Left colon (tissue), 2 donors: ENCODE measurements around the gene PSMC1. TPM values are rescaled to one million over a fixed set of nuclear protein-coding genes. Genes with fewer than 3 reads are reported as not detected.

Source experiments
- ATAC-seq: fragments of 200-7000 bp; cut with Tn5 transposase; one replicate; pipeline ENCODE4 v1.9.1; 2020; ENCODE audit warnings: mild to moderate bottlenecking, moderate library complexity
- DNase-seq, 2 donors: peaks; one replicate each; pipeline ENCODE4 v3.0.0-alpha.2; 2020
- intact Hi-C, 2 donors: fragments of 100-400 bp; cut with DNase I in 1 of 2; cut with micrococcal nuclease in 1 of 2; formaldehyde crosslinking; loops; one replicate each; pipeline versions ENCODE4 v1.11.2 to v1.14.0; 2022; cut with DNase I, micrococcal nuclease
- total RNA-seq, 2 donors: library from RNA; stranded (reverse); fragmentation: NEBNext Ultra II Directional; extraction: Animal tissue kit (Norgen Biotek cat#: 25700); gene quantifications; one replicate each; pipeline ENCODE4 v1.2.1, GENCODE V29; 2021
- donor health status: DM: no; HTN: no; CAD: no.
- donor health status: DM: yes; HTN: yes; CAD: no.

The PSMC1 gene
- total RNA-seq, 2 donors from 2014 or later: 65.6 to 72.1 TPM

DNA sequence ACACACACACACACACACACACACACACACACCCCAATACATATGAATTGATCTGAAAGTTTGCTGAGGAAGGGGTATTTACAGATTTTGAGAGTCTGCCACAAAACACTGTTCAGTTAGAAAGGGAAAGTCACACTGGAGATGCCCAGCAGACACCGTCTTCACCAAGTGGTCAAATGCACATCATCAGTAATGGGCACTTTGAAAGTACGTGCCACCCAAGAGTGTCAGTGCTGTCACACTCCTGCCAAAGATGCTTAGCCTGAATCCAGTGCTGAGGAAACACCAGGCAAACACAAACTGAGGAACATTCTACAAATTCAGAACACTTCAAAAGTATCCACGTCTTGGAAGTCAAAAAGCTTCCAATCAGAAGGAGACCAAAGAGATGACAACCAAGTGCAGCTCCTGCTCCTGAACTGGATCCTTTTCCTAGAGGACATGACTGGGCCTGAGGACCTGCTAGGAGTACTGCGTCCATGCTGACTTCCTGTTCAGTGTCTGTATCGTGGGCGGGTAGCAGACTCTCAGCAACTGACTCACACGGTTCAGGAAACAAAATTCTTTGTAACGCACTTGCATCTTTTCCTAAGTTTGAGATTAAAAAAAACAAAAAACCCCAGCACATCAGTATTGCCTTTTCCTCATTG, 18.6 kb downstream of the PSMC1 start:
- DNase-seq: no peak
- intact Hi-C loops: no loop called here
- ATAC-seq: peak; percentile 11

DNA sequence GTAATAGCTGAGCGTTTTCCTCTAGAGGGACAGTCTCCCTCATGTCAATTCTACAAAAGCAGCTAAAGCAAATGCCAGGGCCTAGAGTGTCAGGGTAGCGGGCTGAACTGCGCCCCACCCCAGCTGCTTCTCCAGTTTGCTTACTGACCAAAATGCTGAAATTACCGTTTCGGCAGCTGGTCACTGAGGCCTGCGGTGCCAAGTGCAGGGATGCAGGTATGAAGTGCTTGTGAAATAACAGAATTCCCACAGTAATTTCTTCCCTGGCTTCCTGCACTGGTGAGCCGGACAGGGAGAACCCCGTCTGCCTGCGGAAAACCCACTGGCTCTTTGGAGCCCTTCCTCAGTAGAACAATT, 19.1 kb downstream of the PSMC1 start:
- intact Hi-C loops: no loop called here
- no peak for ATAC-seq
- DNase-seq: no peak

DNA sequence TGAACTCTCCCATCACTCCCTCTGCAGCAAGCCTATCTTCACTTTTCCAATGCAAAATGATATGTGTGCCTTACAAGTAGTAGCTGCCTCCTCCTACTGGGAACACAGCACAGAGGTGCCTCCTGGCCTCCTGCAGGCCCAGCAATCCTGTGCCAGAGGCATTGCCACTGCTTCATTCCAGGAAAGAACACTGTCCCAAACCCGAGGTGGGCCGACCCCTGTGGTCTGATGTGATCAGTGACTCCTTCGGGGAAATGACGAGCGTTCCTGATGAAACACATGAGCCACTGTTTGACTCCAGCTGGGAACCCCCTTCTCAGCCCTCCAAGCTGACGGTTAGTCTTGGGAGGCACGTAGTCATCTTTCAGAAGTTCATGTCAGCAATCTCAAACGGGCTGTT, 19.5 kb downstream of the PSMC1 start:
- DNase-seq (no peak), ATAC-seq (no peak)
- intact Hi-C loops: no loop called here

DNA sequence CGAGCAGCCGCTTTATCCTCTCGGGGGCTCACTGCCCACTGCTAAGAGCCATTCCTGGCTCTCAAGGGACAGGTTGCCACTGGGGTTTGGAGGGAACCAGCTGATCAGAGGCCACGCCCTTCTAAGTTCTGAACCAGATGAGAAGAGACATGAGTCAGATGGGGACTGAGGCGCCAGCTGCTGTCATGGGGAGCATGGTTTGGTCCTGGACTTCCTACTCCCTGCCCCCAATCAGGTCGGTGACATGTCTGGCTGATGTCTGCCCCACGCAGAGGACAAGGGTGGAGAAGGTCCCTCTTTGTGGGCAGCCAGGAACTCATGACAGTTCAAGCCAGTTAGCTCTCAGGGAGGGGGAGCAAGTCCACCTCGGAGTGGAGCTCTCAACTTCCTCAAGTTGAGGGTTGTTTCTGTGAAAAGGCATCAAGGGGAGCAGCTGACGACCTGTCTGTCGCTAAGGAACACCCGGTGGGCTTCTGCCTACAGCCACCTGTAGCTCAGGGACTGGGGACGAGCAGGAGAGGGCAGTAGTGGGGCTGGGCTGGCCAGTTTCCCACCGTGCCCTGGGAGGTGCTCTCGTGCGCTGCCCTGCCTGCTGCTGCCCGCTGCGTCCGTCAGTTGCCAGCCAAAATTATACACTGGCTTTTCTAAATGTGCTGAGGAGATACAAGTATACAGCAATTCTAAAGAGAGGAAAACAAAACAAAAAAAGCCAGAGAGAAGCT, 20.5 kb downstream of the PSMC1 start:
- ATAC-seq (no peak), DNase-seq (no peak)
- intact Hi-C loops: no loop called here

DNA sequence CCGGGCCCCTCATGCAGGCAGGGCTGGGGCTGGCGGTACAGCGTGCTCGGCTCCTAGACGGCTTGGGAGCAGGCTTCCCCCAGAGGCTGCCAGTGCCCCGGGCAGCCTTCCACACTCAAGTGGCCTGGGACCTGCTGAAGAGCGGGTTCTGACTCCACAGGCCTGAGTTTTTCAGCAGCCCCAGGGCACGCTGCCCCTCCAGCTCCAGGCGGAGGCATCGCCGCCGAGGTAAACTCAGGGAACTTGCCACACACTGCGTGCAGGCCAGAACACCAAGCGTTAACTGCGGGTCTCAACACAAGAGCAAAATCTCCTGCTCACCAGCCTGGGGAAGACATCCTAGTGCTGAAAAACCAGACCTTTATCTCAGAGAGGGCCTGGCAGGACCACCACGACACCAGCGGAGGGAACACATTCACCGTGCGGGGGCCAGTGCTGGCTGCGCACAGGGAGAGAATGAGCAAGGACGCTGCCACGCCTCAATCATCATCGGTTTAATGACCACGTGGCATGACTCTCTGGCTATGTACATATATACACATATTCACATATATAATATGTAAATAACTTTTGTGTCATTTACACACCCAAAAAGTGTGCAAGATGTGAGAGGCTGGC, 21.3 kb downstream of the PSMC1 start:
- DNase-seq (no peak), ATAC-seq (no peak)
- intact Hi-C loops: no loop called here

DNA sequence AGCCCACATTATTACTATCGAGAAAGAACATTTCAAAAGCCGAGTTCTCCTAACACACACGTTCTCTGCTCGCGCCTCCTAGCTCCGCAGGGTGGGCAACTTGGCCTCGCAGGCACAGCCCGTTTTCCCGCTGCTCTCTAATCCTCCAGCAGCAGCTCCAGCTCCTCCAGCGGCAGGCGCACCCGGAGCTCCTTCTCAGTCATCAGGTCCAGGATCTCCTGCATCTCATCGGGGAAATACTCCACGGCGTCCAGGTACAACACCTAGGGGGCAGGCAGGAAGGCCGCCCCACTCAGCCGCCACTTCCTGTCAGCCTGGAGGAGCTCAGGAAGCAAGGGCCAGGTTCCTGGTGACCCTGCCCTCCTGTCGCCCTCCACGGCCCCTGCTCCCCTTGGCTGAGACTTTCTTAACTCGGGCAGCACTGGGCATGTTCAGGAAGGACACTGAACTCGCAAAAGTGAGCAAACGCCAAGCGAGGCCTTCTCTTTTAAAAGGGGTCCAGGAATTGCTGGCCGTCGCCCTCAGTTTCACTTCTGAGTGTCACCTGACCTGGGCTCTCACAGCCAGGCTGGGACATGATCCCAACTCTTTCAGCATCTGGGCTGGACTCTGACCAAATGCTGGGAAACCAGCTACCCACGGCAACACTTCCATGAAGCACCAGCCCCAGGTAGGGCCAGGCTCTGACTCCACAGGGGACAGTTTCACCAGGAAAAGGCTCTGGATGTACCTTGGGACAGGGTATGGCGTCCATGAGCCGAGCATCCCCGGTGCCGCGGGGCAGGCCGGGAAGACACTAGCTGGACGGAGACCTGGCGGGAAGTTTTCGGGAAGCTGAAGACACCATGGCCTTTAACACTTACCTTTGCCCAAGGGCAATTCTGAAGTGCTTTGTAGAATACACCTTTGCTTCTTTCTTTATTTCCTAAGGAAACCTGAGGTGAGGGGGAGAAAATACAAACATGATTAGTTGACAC, 22.1 kb downstream of the PSMC1 start:
- intact Hi-C loops: no loop called here
- ATAC-seq (no peak), DNase-seq (no peak)

DNA sequence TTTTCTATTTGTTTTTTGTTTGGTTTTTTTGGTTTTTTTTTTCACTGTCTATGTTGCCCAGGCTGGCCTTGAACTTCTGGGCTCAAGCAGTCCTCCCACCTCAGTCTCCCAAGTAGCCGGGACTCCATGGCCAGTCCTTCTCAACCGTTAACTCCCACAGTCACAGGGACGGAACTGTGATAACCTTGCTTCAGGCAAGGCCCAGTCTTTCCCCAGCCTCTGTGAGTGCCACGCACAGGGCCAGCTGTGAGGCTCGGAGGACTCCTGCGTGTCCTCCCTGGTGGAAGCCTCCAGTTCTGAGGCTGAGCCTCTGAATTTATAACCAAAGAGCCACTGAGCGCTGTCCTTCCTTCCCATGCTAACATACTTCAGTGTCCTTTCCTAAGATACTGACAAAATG, 23.7 kb downstream of the PSMC1 start:
- no peak for DNase-seq
- ATAC-seq: no peak
- intact Hi-C loops: no loop called here

DNA sequence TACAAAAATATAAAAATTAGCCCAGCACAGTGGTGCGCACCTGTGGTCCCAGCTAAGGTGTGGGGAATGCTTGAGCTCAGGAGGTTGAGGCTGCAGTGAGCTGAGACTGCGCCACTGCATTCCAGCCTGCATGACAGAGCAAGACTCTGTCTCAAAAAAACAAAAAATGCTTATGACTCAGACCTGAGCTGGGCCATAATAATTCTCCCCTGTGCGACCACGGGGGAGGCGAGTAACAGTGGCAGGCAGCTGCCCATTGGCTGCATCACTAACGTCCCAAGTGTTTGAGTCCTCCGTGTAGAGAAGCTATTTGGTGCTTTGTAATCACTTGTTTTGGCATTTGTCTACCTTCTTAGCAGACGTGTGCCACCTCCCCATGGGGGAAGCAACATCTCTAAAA, 24.9 kb downstream of the PSMC1 start:
- intact Hi-C loops: no loop called here
- no peak for ATAC-seq

DNA sequence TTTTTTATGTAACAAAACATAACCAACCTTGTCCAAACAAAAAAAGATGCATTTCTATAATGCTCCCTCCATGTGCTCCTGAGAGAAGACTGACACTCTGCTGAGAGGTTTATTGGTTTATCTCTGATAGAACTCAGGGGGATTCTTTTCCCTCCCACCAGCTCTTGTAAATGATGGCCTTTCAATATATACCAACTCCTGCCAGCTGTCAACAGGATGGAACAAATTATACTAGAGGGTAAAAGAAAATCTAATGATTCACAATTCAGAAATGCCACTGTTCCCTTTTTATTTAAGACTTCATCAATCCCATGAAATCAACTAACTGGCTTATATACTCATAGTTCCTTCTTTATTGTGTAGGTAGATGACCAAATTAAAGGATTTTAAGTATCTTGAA, 25.4 kb downstream of the PSMC1 start:
- ATAC-seq (no peak), DNase-seq (no peak)
- intact Hi-C loops: no loop called here

More for the DNA sequence above, 24.9 kb downstream of the PSMC1 start:
- no peak for DNase-seq

DNA sequence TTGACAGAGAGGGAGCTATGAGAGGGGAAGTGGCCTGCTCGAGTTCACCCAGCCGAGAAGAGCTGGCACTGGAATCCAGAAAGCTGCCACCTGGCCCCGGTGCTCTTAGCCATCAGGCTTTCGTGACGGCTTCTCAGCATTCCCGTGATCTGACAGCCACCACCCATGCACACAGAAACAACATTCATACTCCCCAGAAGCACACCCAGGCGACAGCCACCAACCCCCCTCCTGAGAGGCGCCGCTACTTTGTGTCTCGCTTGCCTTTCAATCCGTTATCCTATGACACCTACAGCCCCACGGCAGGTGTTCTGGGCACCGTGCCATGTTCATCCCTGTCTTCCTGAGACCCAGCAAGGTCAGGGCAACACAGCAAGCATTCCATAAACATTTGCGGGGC, 31.4 kb downstream of the PSMC1 start:
- ATAC-seq (no peak), DNase-seq (no peak)
- intact Hi-C loops: no loop called here

DNA sequence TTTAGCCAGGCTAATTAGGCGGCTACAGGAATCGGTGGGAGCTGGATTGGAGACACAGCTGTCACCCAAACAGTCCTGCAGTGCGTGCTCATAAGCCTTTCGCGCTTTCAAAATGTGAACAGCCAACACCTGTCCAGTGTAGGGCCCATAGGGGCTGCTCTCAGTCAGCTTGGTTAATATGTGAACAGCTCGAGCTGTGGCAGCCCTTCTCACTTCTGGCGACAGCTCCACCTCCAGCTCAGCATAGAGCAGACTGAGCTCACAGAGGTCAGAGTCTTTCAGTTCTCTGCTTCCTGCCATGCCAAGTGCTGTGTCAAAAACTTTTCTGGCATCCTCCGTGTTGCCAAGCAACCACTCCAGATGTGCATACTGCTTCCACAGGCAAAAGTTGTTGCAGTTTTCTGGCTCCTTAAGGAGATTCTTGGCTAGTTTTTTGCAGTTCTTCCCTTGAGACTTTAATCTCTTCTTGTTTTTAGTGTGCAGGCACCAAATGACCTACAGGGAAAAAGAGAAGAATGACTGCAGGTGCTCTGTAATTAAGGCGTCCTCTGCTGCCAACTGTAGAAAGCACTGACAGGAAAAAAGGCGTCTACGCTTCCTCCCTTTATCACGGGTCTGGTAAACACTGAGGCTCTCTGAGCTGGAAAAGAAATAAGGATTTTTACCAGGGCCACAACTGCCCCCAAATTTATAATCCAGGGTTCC, 32.5 kb downstream of the PSMC1 start:
- ATAC-seq (no peak), DNase-seq (no peak)
- intact Hi-C loops: no loop called here

DNA sequence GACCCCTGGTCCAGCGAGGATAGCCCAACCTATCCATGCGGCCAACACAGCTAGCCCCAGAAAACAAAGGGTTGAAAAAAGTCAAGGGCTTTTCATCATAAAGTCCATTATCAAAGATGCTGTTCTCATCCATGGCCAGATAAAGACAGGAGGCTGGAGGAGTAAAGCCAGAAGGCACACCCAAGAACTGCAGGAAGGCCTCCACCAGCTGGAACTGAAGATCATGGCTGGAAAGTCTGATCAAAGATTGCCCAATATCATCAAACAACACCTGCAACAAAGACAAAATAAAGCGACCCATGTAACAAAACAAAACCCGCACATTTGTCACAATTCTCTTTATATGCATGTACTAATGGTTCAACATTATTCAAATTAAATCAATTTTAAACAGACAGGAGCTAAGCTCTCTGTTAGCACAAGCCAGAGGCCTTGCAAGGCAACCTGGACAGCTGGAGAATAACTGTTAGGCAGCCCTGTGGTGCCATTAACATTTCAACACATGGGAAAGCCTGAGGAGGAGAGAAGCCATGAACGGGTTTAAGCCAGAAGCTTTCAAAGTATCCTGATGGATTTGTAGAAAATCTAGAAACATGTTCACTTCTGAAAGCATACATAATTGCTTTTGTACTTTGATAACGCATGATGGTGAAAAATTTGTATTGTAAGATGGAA, 34.1 kb downstream of the PSMC1 start:
- intact Hi-C loops: no loop called here
- no peak for ATAC-seq
- DNase-seq: no peak

DNA sequence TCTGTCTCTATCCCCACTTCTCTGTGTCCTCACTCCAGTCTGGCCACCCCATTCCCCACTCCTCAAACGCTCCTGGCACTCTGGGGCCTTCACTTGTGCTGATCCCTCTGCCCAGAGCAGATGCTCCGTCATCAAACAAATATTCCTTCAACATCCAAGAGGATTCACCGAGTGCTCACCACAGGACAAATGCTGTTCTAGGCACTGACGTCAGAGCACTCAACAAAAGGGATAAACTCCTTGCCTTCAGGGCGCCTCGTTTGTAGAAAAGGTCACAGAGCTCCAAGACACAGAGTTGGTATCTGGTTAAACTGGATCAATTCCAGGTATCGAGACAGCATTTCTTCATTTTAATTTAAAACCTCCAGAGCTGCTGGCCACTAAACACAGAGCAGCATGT, 35.3 kb downstream of the PSMC1 start:
- intact Hi-C loops: no loop called here
- DNase-seq (no peak), ATAC-seq (no peak)

DNA sequence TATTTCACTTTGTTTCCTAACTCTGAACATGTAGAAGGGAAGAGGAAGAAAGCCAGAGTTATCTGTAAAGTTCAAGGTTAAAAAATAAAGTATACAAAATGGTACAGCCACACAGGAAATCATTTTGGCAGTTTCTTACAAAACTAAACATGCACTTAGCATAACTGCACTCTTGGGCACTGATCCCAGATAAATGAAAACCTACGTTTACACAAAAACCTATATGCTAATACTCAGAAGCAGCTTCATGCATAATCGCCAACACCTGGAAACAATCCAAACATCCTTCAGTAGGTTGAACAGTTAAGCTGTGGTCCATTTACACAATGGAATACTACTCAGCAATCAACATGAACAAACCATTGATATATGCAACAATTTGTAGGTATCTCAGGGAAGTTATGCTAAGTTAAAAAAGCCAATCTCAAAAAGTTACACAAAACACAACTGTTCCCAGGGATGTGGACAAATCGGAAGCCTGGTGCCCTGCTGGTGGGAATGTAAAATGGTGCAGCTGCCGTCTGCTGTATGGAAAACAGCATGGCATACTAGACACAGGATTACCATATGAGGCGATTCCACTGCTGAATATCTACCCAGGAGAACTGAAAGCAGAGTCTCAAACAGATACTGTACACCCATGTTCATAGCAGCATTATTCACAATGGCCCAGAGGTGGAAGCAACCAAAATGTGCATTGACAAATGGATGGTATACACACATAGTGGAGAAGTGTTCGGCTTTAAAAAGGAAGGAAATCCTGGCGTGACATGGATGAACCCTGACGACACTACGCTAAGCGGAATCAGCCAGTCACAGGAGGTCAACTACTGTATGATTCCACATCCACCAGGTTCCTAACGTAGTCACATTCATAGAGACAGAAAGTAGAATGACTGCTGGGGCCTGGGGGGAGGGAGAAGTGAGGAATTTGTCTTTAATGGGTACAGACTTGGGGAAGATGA, 37.7 kb downstream of the PSMC1 start:
- ATAC-seq (no peak), DNase-seq (no peak)
- intact Hi-C loops: no loop called here

DNA sequence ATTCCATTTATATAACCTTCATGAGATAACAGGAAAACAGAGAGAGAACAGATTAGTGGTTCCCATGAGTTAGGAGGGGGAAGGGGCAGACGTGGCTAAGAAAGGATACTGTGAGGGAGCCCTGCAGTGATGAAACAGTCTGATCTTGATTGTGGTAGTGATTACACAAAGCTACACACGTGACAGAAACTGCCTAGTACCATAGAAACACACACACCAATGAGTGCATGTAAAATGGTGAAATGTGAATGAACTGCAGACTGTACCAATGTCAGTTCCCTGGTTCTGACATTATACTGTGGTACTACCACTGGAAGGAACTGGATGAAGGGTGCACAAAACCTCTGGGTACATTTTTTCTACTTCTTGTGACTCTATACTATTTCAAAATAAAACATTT, 38.5 kb downstream of the PSMC1 start:
- ATAC-seq: no peak
- intact Hi-C loops: no loop called here

DNA sequence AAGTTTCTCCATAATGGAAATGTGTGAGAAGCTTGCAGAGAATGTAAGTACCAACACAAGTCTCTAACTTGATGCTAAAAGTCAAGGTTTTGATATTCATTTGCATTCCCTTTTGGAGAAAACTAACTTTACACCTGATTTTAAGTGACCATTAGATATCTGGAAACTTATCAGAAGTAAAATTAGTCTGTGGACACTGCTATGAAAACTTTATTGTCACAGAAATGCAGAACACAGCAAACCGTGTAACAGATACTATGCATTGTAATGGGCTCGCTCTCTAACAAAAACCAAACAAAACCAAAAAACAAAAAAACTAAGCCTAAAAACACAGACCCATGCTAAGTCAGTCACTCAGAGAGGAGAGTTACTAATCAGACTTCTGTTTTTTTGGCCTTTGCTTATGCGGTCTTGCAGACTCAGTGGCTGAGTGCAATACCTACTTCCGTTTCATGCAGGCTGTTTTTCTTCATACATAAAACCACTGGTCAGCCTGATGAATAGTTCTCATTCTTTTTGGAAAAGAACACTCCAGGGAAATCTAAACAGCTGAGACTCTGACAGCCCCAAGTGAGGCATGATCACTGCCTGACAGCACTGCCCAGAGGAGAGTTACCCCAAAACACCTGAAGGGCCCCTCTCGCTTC, 39.6 kb downstream of the PSMC1 start:
- ATAC-seq: no peak
- intact Hi-C loops: no loop called here
- no peak for DNase-seq

More for the DNA sequence above, 38.5 kb downstream of the PSMC1 start:
- no peak for DNase-seq

DNA sequence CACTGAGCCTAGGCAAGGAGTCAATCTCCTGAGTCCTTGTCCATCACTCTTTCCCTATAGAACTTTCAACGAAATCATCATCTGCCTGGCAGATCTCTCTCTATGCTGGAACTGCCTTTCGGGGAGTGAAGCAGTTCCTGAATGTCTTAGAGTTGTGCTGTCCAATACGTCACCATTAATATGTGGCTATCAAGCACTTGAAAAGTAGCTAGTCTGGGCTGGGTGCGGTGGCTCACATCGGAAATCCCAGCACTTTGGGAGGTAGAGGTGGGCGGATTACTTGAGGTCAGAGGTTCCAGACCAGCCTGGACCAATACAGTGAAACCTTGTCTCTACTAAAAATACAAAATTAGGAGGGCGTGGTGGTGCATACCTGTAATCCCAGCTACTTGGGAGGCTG, 40.3 kb downstream of the PSMC1 start:
- DNase-seq: no peak
- intact Hi-C loops: no loop called here
- no peak for ATAC-seq
